ENCODE data around the gene RCVRN.
A peak's percentile ranks its signal among the peaks of the same experiment; 100 is the strongest.
"Not testable (repeated sequence)": the region's sequence is repeated elsewhere in the genome, so short reads cannot be mapped to it uniquely, and the experiment has no call there.

The RCVRN gene

GRCh38 chr17:9932491-9932890 lies 27.4 kb upstream of the RCVRN start:
- no peak overlapping the region for H3K4me3 Mint-ChIP-seq
- ATAC-seq (replicated peaks) (no peak), DNase-seq (no peak)
- no peaks in the 10 kb centered on the region for H3K36me3 Mint-ChIP-seq (ENCODE audit: insufficient read depth)
- H3K4me1 Mint-ChIP-seq (ENCODE audit: low read depth in 2 of 2), result no peaks in the 10 kb centered on the region
- H3K9me3 Mint-ChIP-seq, result no peaks in the 10 kb centered on the region
- H3K27me3 Mint-ChIP-seq, result no peaks in the 10 kb centered on the region
- H3K27ac Mint-ChIP-seq, result peak overlapping the region in 1 of 2 donors; percentile 69

GRCh38 chr17:9931144-9931741 lies 26.2 kb upstream of the RCVRN start:
- Mint-ChIP-seq H3K36me3 (ENCODE audit: insufficient read depth) (no peaks in the 10 kb centered on the region), H3K9me3 (no peaks in the 10 kb centered on the region), H3K27ac (peak overlapping the region in 1 of 2 donors; percentile 69), H3K27me3 (no peaks in the 10 kb centered on the region), H3K4me3 (no peak overlapping the region), H3K4me1 (ENCODE audit: low read depth in 2 of 2) (no peaks in the 10 kb centered on the region)
- ATAC-seq (replicated peaks) (no peak), DNase-seq (no peak)

DNA sequence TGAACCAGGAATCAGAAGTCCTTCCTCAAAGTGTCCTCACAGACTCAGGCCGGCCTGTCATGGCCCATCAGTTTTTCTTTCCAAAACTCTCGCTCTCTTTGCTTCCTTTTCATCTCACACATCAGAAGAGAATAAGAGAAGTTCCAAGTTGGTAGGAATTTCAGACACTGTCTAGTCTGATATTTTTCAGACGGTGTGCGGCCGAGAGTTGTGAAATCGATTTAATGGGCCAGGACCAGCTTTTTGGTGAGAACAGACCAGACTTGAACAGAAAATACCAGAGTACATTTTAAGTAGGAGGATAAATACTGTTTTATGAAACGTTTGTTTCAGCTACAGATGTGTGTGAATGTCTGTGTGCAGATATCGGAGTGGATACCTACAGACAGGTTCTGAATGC lies 24.8 kb upstream of the RCVRN start:
- no peak for DNase-seq
- peaks cover 3% of the 10 kb centered on the region for H3K36me3 Mint-ChIP-seq (ENCODE audit: insufficient read depth)
- no peak overlapping the region for H3K4me3 Mint-ChIP-seq
- no peaks in the 10 kb centered on the region for H3K27me3 Mint-ChIP-seq
- H3K27ac Mint-ChIP-seq, result no peak overlapping the region
- H3K4me1 Mint-ChIP-seq (ENCODE audit: low read depth in 2 of 2), result peaks cover 1 to 2% of the 10 kb centered on the region in 2 donors
- H3K9me3 Mint-ChIP-seq, result no peaks in the 10 kb centered on the region
- ATAC-seq (replicated peaks), result no peak

DNA sequence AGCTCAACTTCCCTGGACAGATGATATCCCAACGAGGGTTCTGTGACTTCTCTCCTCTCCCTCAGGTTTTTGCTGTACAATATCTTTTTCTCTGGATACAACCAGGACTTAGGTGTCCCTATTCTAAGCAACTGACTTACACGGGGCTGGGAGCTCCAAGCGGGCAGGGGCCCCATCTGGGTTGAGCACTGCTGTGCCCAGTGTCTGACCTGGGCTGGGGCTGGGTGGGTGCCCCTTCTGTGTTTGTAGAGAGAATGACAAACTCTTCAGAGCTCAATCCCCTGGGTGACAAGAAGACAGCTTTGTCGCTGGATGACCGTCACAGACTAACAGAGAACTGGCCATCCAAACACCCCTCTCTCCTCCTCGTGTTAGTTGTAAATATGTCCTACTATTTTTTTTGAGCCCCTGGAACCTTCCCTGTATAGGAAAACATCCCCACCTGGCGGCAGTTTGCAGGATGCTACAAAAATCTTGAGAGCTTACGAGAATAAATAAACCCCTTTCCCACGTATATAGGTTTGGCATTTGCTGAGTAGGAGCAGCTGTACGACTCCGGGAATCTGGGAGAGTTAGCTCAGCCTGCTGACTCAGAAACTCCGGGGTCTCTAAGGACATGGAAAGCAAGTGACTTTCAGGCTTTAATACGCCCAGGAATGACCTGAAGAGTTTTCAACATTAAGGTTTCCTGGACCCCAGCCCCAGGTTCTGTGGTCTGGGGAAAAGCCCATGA lies 23.7 kb upstream of the RCVRN start:
- Mint-ChIP-seq H3K27ac (no peak overlapping the region), H3K4me1 (ENCODE audit: low read depth in 2 of 2) (peaks cover 2 to 5% of the 10 kb centered on the region in 2 donors), H3K4me3 (no peak overlapping the region), H3K9me3 (no peaks in the 10 kb centered on the region), H3K36me3 (ENCODE audit: insufficient read depth) (peaks cover 3% of the 10 kb centered on the region), H3K27me3 (no peaks in the 10 kb centered on the region)
- DNase-seq (no peak), ATAC-seq (replicated peaks) (no peak)

- H3K27ac Mint-ChIP-seq, result no peak overlapping the region
Measured at GRCh38 chr17:9926150-9926804, 21.2 kb upstream of the RCVRN start.

DNA sequence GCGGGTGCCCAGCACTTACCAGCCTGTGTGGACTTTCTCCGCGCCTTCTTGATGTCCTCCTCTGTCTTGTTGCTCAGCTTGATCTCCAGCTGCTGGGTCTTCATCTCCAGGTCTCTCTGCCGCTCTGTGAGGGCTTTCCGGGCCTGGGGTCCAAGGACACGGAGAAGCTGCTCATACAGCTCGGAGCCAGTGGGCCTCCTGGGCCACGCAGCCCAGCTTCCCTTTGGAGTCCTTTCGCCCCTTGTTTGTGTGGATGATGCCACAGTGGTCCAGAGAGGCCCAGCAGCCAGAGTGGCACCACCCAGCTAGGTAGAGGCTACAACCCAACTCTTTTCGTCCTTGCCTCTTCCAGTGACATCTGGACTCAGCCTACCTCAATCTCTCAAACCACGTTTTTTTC lies 20.4 kb upstream of the RCVRN start:
- Mint-ChIP-seq H3K9me3 (no peaks in the 10 kb centered on the region), H3K27me3 (no peaks in the 10 kb centered on the region), H3K27ac (peak overlapping the region in 1 of 2 donors; percentile 54), H3K36me3 (ENCODE audit: insufficient read depth) (peaks cover 7% of the 10 kb centered on the region), H3K4me3 (no peak overlapping the region), H3K4me1 (ENCODE audit: low read depth in 2 of 2) (peaks cover 2 to 5% of the 10 kb centered on the region in 2 donors)
- DNase-seq (no peak), ATAC-seq (replicated peaks) (no peak)

More at GRCh38 chr17:9926150-9926804, 21.2 kb upstream of the RCVRN start:
- no peak overlapping the region for H3K4me3 Mint-ChIP-seq
- DNase-seq (no peak), ATAC-seq (replicated peaks) (no peak)
- H3K36me3 Mint-ChIP-seq (ENCODE audit: insufficient read depth), result peaks cover 7% of the 10 kb centered on the region
- no peaks in the 10 kb centered on the region for H3K27me3 Mint-ChIP-seq
- H3K4me1 Mint-ChIP-seq (ENCODE audit: low read depth in 2 of 2), result peaks cover 2 to 5% of the 10 kb centered on the region in 2 donors
- no peaks in the 10 kb centered on the region for H3K9me3 Mint-ChIP-seq

GRCh38 chr17:9924735-9925191 lies 19.7 kb upstream of the RCVRN start:
- peak; percentile 13 to 35 (median 23) for DNase-seq
- Mint-ChIP-seq H3K27ac (peak overlapping the region; percentile 17 to 54), H3K27me3 (no peaks in the 10 kb centered on the region), H3K4me3 (no peak overlapping the region), H3K36me3 (ENCODE audit: insufficient read depth) (peaks cover 7% of the 10 kb centered on the region), H3K4me1 (ENCODE audit: low read depth in 2 of 2) (peaks cover 2 to 5% of the 10 kb centered on the region in 2 donors), H3K9me3 (no peaks in the 10 kb centered on the region)
- ATAC-seq (replicated peaks), result peak; percentile 51

GRCh38 chr17:9922012-9922848 lies 17.2 kb upstream of the RCVRN start:
- H3K36me3 Mint-ChIP-seq (ENCODE audit: insufficient read depth), result peaks cover 17% of the 10 kb centered on the region
- H3K9me3 Mint-ChIP-seq, result no peaks in the 10 kb centered on the region
- H3K4me1 Mint-ChIP-seq (ENCODE audit: low read depth in 2 of 2), result peaks cover 2 to 5% of the 10 kb centered on the region in 2 donors
- H3K4me3 Mint-ChIP-seq, result no peak overlapping the region
- no peaks in the 10 kb centered on the region for H3K27me3 Mint-ChIP-seq
- DNase-seq (no peak), ATAC-seq (replicated peaks) (no peak)
- no peak overlapping the region for H3K27ac Mint-ChIP-seq

GRCh38 chr17:9921216-9921615 lies 16.1 kb upstream of the RCVRN start:
- H3K36me3 Mint-ChIP-seq (ENCODE audit: insufficient read depth), result peaks cover 19% of the 10 kb centered on the region
- H3K27me3 Mint-ChIP-seq; H3K9me3 Mint-ChIP-seq; ATAC-seq (replicated peaks); H3K4me1 Mint-ChIP-seq (ENCODE audit: low read depth in 2 of 2); H3K4me3 Mint-ChIP-seq; DNase-seq: not testable (repeated sequence)
- peak overlapping the region in 1 of 2 donors; percentile 51 for H3K27ac Mint-ChIP-seq

GRCh38 chr17:9918804-9919352 lies 13.8 kb upstream of the RCVRN start:
- Mint-ChIP-seq H3K9me3 (no peaks in the 10 kb centered on the region), H3K27me3 (no peaks in the 10 kb centered on the region), H3K36me3 (ENCODE audit: insufficient read depth) (peaks cover 16% of the 10 kb centered on the region), H3K4me3 (no peak overlapping the region), H3K27ac (no peak overlapping the region), H3K4me1 (ENCODE audit: low read depth in 2 of 2) (no peaks in the 10 kb centered on the region)
- no peak for DNase-seq
- ATAC-seq (replicated peaks), result no peak

DNA sequence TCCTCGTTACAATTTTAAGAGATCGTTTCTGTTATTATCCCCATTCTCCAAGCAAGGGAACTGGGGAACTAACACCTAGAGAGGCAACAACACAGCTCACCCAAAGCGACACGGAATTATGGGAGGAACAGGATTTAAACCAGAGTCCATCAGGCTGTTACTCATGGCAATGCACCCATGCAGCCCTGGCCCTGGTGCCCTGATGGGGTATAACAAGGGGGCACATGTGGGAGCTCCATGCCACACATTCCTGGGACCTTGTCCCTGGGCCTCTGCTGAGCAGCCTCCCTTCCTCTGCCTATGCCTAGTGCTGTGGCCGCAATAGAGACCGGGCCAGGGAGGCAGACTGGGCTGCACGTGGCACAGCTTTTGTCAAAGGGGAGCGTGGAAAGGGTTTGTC lies 13.3 kb upstream of the RCVRN start:
- Mint-ChIP-seq H3K4me3 (no peak overlapping the region), H3K27me3 (no peaks in the 10 kb centered on the region), H3K27ac (no peak overlapping the region), H3K4me1 (ENCODE audit: low read depth in 2 of 2) (no peaks in the 10 kb centered on the region), H3K9me3 (no peaks in the 10 kb centered on the region), H3K36me3 (ENCODE audit: insufficient read depth) (peaks cover 16% of the 10 kb centered on the region)
- ATAC-seq (replicated peaks) (no peak), DNase-seq (no peak)

DNA sequence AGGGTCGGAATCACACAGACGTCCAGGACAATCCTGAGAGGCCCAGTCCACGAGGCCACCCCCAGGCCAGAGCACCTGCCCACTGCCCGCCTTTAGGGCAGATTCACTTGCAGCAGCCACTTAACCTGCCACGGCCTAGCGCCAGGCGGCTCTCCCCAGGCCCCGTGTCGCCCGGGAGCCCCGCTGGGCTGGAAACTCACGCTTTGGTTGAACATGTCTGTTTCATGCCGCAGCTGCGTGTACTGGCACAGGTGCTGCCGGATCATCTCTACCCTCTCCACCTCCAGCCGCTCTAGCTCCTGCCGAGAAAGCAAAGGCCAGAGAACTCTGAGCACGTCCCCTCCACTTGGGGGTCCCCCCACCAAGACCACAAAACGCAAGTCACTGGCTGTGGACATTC lies 12.7 kb upstream of the RCVRN start:
- Mint-ChIP-seq H3K27ac (no peak overlapping the region), H3K4me1 (ENCODE audit: low read depth in 2 of 2) (no peaks in the 10 kb centered on the region), H3K9me3 (no peaks in the 10 kb centered on the region), H3K27me3 (no peaks in the 10 kb centered on the region), H3K4me3 (no peak overlapping the region), H3K36me3 (ENCODE audit: insufficient read depth) (peaks cover 16% of the 10 kb centered on the region)
- DNase-seq, result no peak
- no peak for ATAC-seq (replicated peaks)

GRCh38 chr17:9917131-9917530 lies 12.1 kb upstream of the RCVRN start:
- DNase-seq (no peak), ATAC-seq (replicated peaks) (no peak)
- Mint-ChIP-seq H3K27ac (no peak overlapping the region), H3K36me3 (ENCODE audit: insufficient read depth) (peaks cover 13% of the 10 kb centered on the region), H3K9me3 (no peaks in the 10 kb centered on the region), H3K4me1 (ENCODE audit: low read depth in 2 of 2) (no peaks in the 10 kb centered on the region), H3K27me3 (no peaks in the 10 kb centered on the region), H3K4me3 (no peak overlapping the region)
